ENCODE data around the gene ZNF426.

ZNF426 gene

GRCh38 chr19:9494096-9494495 is 44.3 kb downstream of the ZNF426 start:
- DNase-seq (ENCODE audit: low read depth), result no peak

DNA sequence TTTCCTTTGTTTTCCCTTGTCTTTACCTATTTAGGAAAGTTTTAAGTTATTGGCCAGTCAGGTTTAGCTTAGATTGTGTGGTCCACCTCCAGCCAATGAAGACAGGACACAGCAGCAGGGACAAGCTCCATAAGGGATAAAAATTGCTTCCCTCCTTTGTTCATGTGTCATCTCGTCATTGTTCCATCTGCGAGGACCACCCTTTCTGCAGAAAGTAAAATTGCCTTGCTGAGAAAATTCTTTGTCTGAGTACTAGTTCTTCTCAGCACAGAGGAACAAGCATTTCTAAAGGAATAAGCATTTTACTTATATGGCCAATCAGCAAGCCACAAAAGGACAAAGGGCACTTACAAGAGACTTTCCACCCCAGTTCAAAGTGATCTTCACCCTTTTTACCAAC is 51.4 kb downstream of the ZNF426 start:
- no peak for DNase-seq (ENCODE audit: low read depth)

- no peak for DNase-seq (ENCODE audit: low read depth)
Observed at GRCh38 chr19:9485140-9485539, 53.3 kb downstream of the ZNF426 start.

DNA sequence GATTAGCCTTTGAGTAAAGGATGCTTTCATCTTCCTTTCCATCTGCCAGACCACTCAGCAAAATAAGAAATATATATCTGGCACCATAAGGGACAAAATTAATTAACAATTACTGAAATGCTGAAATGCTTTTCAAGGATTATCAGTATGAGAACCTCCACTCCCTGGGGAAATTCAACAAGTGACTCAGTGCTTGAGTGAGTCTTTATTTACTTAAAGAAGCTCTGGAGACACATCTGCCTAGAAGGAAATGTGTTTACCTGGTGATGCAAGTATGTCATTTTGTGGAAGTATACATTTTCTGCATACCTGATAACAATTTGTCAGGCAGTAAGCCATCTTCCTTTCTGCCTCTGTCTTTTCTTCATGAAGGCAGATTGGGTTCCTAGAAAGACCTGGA is 63.5 kb downstream of the ZNF426 start:
- DNase-seq (ENCODE audit: low read depth), result no peak

Data from activated T-cell treated with anti-CD3 and anti-CD28 coated beads for 24 hours (primary cell).